Stimulated activated CD4-positive, alpha-beta T cell treated with anti-CD3 and anti-CD28 coated beads, Interleukin-2, amount 100 ng/mL, for 4 hours (primary cell): Measurements from ENCODE around the gene REM2.

Experiments
- DNase-seq: peaks from one replicate; pipeline ENCODE4 v3.0.0-alpha.2; 2020; ENCODE audit warnings: low read depth

Gene REM2

GRCh38 chr14:22883173-22883976, at the start of gene REM2:
REM2 (plus strand) TSS chr14:22883222; CDS start chr14:22883288, 66 bp downstream.
- no peak for DNase-seq

GRCh38 chr14:22835505-22835904, 47.5 kb upstream of the REM2 start:
- DNase-seq, result no peak

- DNase-seq, result no peak
These were observed 46.5 kb upstream of the REM2 start, which contains the start of gene MMP14 for GRCh38 chr14:22836301-22837113. MMP14 (plus strand) TSS chr14:22836585; CDS start chr14:22836818, 233 bp downstream.

GRCh38 chr14:22837114-22837749, 45.8 kb upstream of the REM2 start:
- DNase-seq, result no peak

- DNase-seq, result no peak
These were observed 45.1 kb upstream of the REM2 start for GRCh38 chr14:22837750-22838538.

GRCh38 chr14:22838631-22839041, 44.4 kb upstream of the REM2 start:
- no peak for DNase-seq

- DNase-seq, result no peak
These were observed 43.8 kb upstream of the REM2 start for GRCh38 chr14:22839159-22839779.

GRCh38 chr14:22841311-22841710, 41.7 kb upstream of the REM2 start:
- no peak for DNase-seq

- no peak for DNase-seq
These were observed 41.3 kb upstream of the REM2 start for GRCh38 chr14:22841769-22842168.

GRCh38 chr14:22842211-22843122, 40.6 kb upstream of the REM2 start:
- DNase-seq, result no peak

GRCh38 chr14:22843123-22843925, 39.7 kb upstream of the REM2 start:
- DNase-seq, result no peak

- DNase-seq, result no peak
These were observed 38.6 kb upstream of the REM2 start for GRCh38 chr14:22844221-22845102.

GRCh38 chr14:22845103-22845394, 38.0 kb upstream of the REM2 start:
- no peak for DNase-seq

- DNase-seq, result no peak
These were observed 37.0 kb upstream of the REM2 start for GRCh38 chr14:22845821-22846625.

- DNase-seq, result no peak
These were observed 36.2 kb upstream of the REM2 start for GRCh38 chr14:22846811-22847307.

- DNase-seq, result no peak
These were observed 35.2 kb upstream of the REM2 start for GRCh38 chr14:22847661-22848341.
